Measurements from ENCODE around the gene ATP8A1. TPM values are rescaled to one million over a fixed set of nuclear protein-coding genes. Genes with fewer than 3 reads are reported as not detected.

ATP8A1 gene
- total RNA-seq, 1 experiment from 2014 or later = 0.80 TPM

GRCh38 chr4:42371305-42372252, 285.3 kb downstream of the ATP8A1 start:
- no TSS peak for BruUV-seq (replicated peaks)
- Histone ChIP-seq H3K27ac (ENCODE audit: low read length) (no peak overlapping the region), H3K27me3 (ENCODE audit: control insufficient read depth, insufficient read depth, low read length) (no peaks in the 10 kb centered on the region), H3K4me3 (ENCODE audit: low read depth in 2 of 2, low read length in 2 of 2) (no peak overlapping the region), H3K4me1 (ENCODE audit: control insufficient read depth, insufficient read depth, low read length) (no peaks in the 10 kb centered on the region), H3K9me3 (ENCODE audit: control insufficient read depth, insufficient read depth, low read depth, low read length) (no peaks in the 10 kb centered on the region), H3K36me3 (ENCODE audit: control insufficient read depth, insufficient read depth, low read length) (no peaks in the 10 kb centered on the region)
- intact Hi-C loops (cut with micrococcal nuclease; ENCODE audit: unreplicated experiment) = loop anchor here (2.0 kb wide), 1 partner anchor 147 kb away; no protein-coding TSS in a partner anchor
- peak; percentile 55; the same call in 1 of the 2 replicates for TF ChIP-seq CTCF (IDR thresholded peaks at IDR 0.05)
- no peak for TF ChIP-seq TCF7L2 (IDR thresholded peaks at IDR 0.05; ENCODE audit: low read depth, low read length)
- POLR2A ChIA-PET = interaction anchor here (0.6 to 0.7 kb wide), 2 partner anchors 55 to 144 kb away, joined by 3 to 4 read pairs; no protein-coding TSS in a partner anchor
- in situ Hi-C loops (cut with HindIII; ENCODE audit: low pct_unique_long_range_greater_than_20kb, low sequenced_read_pairs) = no loop called here
- DNase-seq (ENCODE audit: low read depth, low spot score) (peak; percentile 13), ATAC-seq (no peak)
- CTCF ChIA-PET = interaction anchor here (0.5 to 1.3 kb wide), 5 partner anchors 16 to 613 kb away, joined by 3 to 14 read pairs (median 6); no protein-coding TSS in a partner anchor

- in situ Hi-C loops (cut with HindIII; ENCODE audit: low pct_unique_long_range_greater_than_20kb, low sequenced_read_pairs) = no loop called here
- H3K36me3 ChIP-seq (ENCODE audit: control insufficient read depth, insufficient read depth, low read length) = no peaks in the 10 kb centered on the region
Observed at GRCh38 chr4:42369489-42369888, 287.4 kb downstream of the ATP8A1 start.

More at GRCh38 chr4:42369489-42369888, 287.4 kb downstream of the ATP8A1 start:
- no peak for ATAC-seq
- BruUV-seq (replicated peaks) = no TSS peak
- Histone ChIP-seq H3K4me1 (ENCODE audit: control insufficient read depth, insufficient read depth, low read length) (no peaks in the 10 kb centered on the region), H3K9me3 (ENCODE audit: control insufficient read depth, insufficient read depth, low read depth, low read length) (no peaks in the 10 kb centered on the region), H3K27me3 (ENCODE audit: control insufficient read depth, insufficient read depth, low read length) (no peaks in the 10 kb centered on the region), H3K4me3 (ENCODE audit: low read depth in 2 of 2, low read length in 2 of 2) (no peak overlapping the region), H3K27ac (ENCODE audit: low read length) (no peak overlapping the region)
- ChIA-PET POLR2A (no interaction called here), CTCF (no interaction called here)
- DNase-seq (ENCODE audit: low read depth, low spot score) = no peak
- intact Hi-C loops (cut with micrococcal nuclease; ENCODE audit: unreplicated experiment) = no loop called here
- TF ChIP-seq CTCF (IDR thresholded peaks at IDR 0.05) (no peak), SIN3A (IDR thresholded peaks at IDR 0.05; ENCODE audit: borderline replicate concordance, insufficient read depth, low read depth, low read length) (no peak), POLR2AphosphoS5 (IDR thresholded peaks at IDR 0.05; ENCODE audit: low read depth, low read length) (no peak), TCF7L2 (IDR thresholded peaks at IDR 0.05; ENCODE audit: low read depth, low read length) (no peak), REST (IDR thresholded peaks at IDR 0.05; ENCODE audit: insufficient read depth in 1 of 2, low read depth in 2 of 2, low read length in 1 of 2) (no peak)
